Smooth muscle cell (in vitro differentiated cells): ENCODE results near the gene PLIN4. TPM values are rescaled to one million over a fixed set of nuclear protein-coding genes. Genes with fewer than 3 reads are reported as not detected.
"Not testable (repeated sequence)": the region's sequence is repeated elsewhere in the genome, so short reads cannot be mapped to it uniquely, and the experiment has no call there.

Experiments
- DNase-seq: peaks from one replicate; lab custom pipeline; 2025; ENCODE audit not compliant: unreplicated experiment; lab: John Stamatoyannopoulos, UW
- H2AFZ ChIP-seq: fragments of 200-600 bp; sonication (generic); 2 replicates; pipeline ENCODE4 v1.6.0; 2016; ENCODE audit warnings: antibody characterized with exemption, low read depth, mild to moderate bottlenecking
- H3F3A ChIP-seq: fragments of 200-600 bp; sonication (generic); 2 replicates; pipeline ENCODE4 v1.6.0; 2017; ENCODE audit warnings: antibody characterized with exemption, low read depth
- H3K27ac ChIP-seq: fragments of 200-600 bp; sonication (generic); 2 replicates; pipeline ENCODE4 v1.5.1; 2016; ENCODE audit warnings: low read depth, mild to moderate bottlenecking
- H3K27me3 ChIP-seq: fragments of 200-600 bp; sonication (generic); 2 replicates; pipeline ENCODE4 v1.6.1; 2016; ENCODE audit warnings: low read depth, mild to moderate bottlenecking
- H3K36me3 ChIP-seq: fragments of 200-600 bp; sonication (generic); 2 replicates; pipeline ENCODE4 v1.5.1; 2016; ENCODE audit warnings: low read depth
- H3K4me1 ChIP-seq: fragments of 200-600 bp; sonication (generic); 2 replicates; pipeline ENCODE4 v1.5.1; 2016; ENCODE audit warnings: low read depth
- H3K4me2 ChIP-seq: fragments of 200-600 bp; sonication (generic); 2 replicates; pipeline ENCODE4 v1.6.0; 2016; ENCODE audit warnings: mild to moderate bottlenecking
- H3K4me3 ChIP-seq: fragments of 200-600 bp; sonication (generic); 2 replicates; pipeline ENCODE4 v1.5.1; 2016; ENCODE audit warnings: mild to moderate bottlenecking
- H3K79me2 ChIP-seq: fragments of 200-600 bp; sonication (generic); 2 replicates; pipeline ENCODE4 v1.6.0; 2016; ENCODE audit warnings: low read depth, mild to moderate bottlenecking
- H3K9ac ChIP-seq: fragments of 200-600 bp; sonication (generic); 2 replicates; pipeline ENCODE4 v1.6.0; 2016; ENCODE audit warnings: low read depth
- H3K9me3 ChIP-seq: fragments of 200-600 bp; sonication (generic); replicated peaks from 2 replicates; pipeline ENCODE4 v1.5.1; 2016; ENCODE audit warnings: low read depth
- H4K20me1 ChIP-seq: fragments of 200-600 bp; sonication (generic); 2 replicates; pipeline ENCODE4 v1.6.0; 2016; ENCODE audit warnings: low read depth
- CTCF ChIP-seq: fragments of 200-600 bp; sonication (generic); IDR thresholded peaks from 2 replicates; pipeline ENCODE4 v1.5.1; 2017; ENCODE audit warnings: borderline replicate concordance, mild to moderate bottlenecking, antibody characterized with exemption; ENCODE audit not compliant: insufficient read depth, poor library complexity, severe bottlenecking
- WGBS: methylation state at CpG from one replicate; pipeline ENCODE4 v1.1.7; 2016; ENCODE audit warnings: low lambda C conversion rate; 5-methylcytosine and 5-hydroxymethylcytosine counted together
- polyA plus RNA-seq: library from polyadenylated mRNA; unstranded; fragments of >200 nt; fragmentation: Nextera tagmentation; extraction: Ambion mirVana; gene quantifications from 2 replicates; pipeline ENCODE4 v1.2.1, GENCODE V29; 2016
- total RNA-seq: library from RNA; depleted of rRNA; stranded (reverse); fragments of >200 nt; gene quantifications from 2 replicates; pipeline ENCODE4 v1.2.3, GENCODE V29; 2014

PLIN4 gene
- total and polyA plus RNA-seq, 2 experiments from 2014 or later = 0.23 TPM; not detected in 1

DNA sequence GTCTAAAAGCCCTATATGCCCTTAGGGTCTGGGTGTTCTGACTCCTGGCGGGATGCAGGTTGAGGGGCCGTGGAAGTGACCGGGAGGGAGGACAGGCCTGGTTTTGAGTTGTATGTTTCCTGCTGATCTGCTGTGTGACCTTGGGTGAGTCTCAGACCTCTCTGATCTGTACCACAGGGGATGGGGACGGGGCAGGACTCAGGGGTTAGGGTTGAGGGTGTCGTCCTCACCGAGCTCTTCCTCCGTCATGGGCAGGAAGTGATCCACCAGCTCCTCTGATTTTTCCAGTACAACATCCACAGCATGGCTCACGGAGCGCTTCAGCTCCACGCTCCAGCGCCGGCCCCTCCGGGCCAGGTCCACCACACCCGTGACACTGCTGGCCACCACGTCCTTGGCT, 10.6 kb upstream of the PLIN4 start:
- TF ChIP-seq CTCF = no peak
- no peak for DNase-seq
- Histone ChIP-seq H3F3A (no peaks in the 10 kb centered on the region), H3K4me3 (no peak overlapping the region), H3K4me1 (no peaks in the 10 kb centered on the region), H3K4me2 (no peak overlapping the region), H3K27me3 (peaks cover 5% of the 10 kb centered on the region), H4K20me1 (no peaks in the 10 kb centered on the region), H2AFZ (no peak overlapping the region), H3K9ac (no peak overlapping the region), H3K27ac (no peak overlapping the region), H3K36me3 (no peaks in the 10 kb centered on the region), H3K79me2 (no peaks in the 10 kb centered on the region), H3K9me3 (no peaks in the 10 kb centered on the region)
- WGBS = 85% methylated on average over 12 of the region's 15 CpGs

- H3K36me3 ChIP-seq, H3K4me3 ChIP-seq, H3K9me3 ChIP-seq, H4K20me1 ChIP-seq, H2AFZ ChIP-seq, H3K79me2 ChIP-seq, H3K4me1 ChIP-seq, H3K27ac ChIP-seq, H3F3A ChIP-seq, H3K9ac ChIP-seq, H3K4me2 ChIP-seq, DNase-seq, H3K27me3 ChIP-seq: not testable (repeated sequence)
- WGBS = 94% methylated on average over 8 of the region's 8 CpGs
Observed at GRCh38 chr19:4527377-4527776, 9.1 kb upstream of the PLIN4 start.

DNA sequence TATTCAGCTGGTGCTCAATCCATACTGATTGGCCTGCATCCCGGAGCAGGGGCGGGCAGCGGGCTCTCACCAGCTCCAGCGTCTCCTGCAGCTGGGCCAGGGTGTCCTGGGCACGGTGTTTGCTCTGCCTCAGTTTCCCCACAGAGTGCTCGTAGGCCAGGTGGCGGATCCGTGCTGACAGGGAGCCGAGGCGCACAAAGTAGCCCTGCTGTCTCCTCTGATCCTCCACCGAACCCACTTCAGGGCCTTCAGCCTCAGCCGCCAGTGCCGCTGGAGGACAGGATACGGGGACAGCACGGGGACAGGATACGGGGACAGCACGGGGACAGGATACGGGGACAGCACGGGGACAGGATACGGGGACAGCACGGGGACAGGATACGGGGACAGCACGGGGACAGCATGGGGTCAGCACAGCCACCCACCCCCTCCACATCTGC, 7.3 kb upstream of the PLIN4 start:
- no peak overlapping the region for H2AFZ ChIP-seq
- H4K20me1 ChIP-seq = no peaks in the 10 kb centered on the region
- no peak for TF ChIP-seq CTCF
- no peaks in the 10 kb centered on the region for H3K9me3 ChIP-seq
- no peaks in the 10 kb centered on the region for H3K79me2 ChIP-seq
- H3F3A ChIP-seq = no peaks in the 10 kb centered on the region
- H3K4me3 ChIP-seq = no peak overlapping the region
- H3K9ac ChIP-seq = no peak overlapping the region
- H3K36me3 ChIP-seq = no peaks in the 10 kb centered on the region
- H3K27me3 ChIP-seq = no peaks in the 10 kb centered on the region
- 89% methylated on average over 19 of the region's 23 CpGs for WGBS
- H3K4me2 ChIP-seq = no peak overlapping the region
- H3K27ac ChIP-seq = no peak overlapping the region
- no peak for DNase-seq
- H3K4me1 ChIP-seq = no peaks in the 10 kb centered on the region

GRCh38 chr19:4524808-4525562, 6.7 kb upstream of the PLIN4 start:
- H3K4me3 ChIP-seq = no peak overlapping the region
- H3K4me2 ChIP-seq = no peak overlapping the region
- H2AFZ ChIP-seq = no peak overlapping the region
- H4K20me1 ChIP-seq = no peaks in the 10 kb centered on the region
- H3K27me3 ChIP-seq = no peaks in the 10 kb centered on the region
- H3K4me1 ChIP-seq = no peaks in the 10 kb centered on the region
- H3K79me2 ChIP-seq = no peaks in the 10 kb centered on the region
- TF ChIP-seq CTCF = peak; percentile 73
- no peaks in the 10 kb centered on the region for H3K36me3 ChIP-seq
- WGBS = 82% methylated on average over 22 of the region's 23 CpGs
- H3K9me3 ChIP-seq = no peaks in the 10 kb centered on the region
- no peak overlapping the region for H3K27ac ChIP-seq
- no peak overlapping the region for H3K9ac ChIP-seq
- H3F3A ChIP-seq = no peaks in the 10 kb centered on the region
- peak; percentile 2 for DNase-seq
